SK-N-SH treated with all-trans-retinoic acid at 6 μM for 48 hours (cell line): Measurements from ENCODE around the gene RPS6KA1.

Experiments used
- CREB5 ChIP-seq: fragments of 250-450 bp; sonication (Bioruptor Pico); IDR thresholded peaks from 2 replicates; pipeline ENCODE4 v1.5.1; 2020; ENCODE audit warnings: low read depth, mild to moderate bottlenecking, moderate library complexity
- ESRRG ChIP-seq: fragments of 250-450 bp; sonication (Bioruptor Pico); IDR thresholded peaks from 2 replicates; pipeline ENCODE4 v1.6.1; 2021; ENCODE audit warnings: mild to moderate bottlenecking
- POU6F1 ChIP-seq: fragments of 250-450 bp; sonication (Bioruptor Pico); IDR thresholded peaks from 2 replicates; pipeline ENCODE4 v1.8.0; 2021; ENCODE audit warnings: low read depth, mild to moderate bottlenecking, moderate library complexity, borderline replicate concordance
- PPARA ChIP-seq: fragments of 250-450 bp; sonication (Bioruptor Pico); IDR thresholded peaks from 2 replicates; pipeline ENCODE4 v1.5.0; 2020; ENCODE audit warnings: mild to moderate bottlenecking, borderline replicate concordance
- SNAI2 ChIP-seq: fragments of 250-450 bp; sonication (Bioruptor Pico); IDR thresholded peaks from 2 replicates; pipeline ENCODE4 v1.5.0; 2020; ENCODE audit warnings: mild to moderate bottlenecking, moderate library complexity
- TOX ChIP-seq: fragments of 250-450 bp; sonication (Bioruptor Pico); IDR thresholded peaks from 2 replicates; pipeline ENCODE4 v1.8.0; 2021; ENCODE audit warnings: mild to moderate bottlenecking, moderate library complexity, borderline replicate concordance
- TSHZ2 ChIP-seq: fragments of 250-450 bp; sonication (Bioruptor Pico); IDR thresholded peaks from 2 replicates; pipeline ENCODE4 v1.5.0; 2020; ENCODE audit warnings: mild to moderate bottlenecking, moderate library complexity
- ZFP3 ChIP-seq: fragments of 250-450 bp; sonication (Bioruptor Pico); IDR thresholded peaks from 2 replicates; pipeline ENCODE4 v1.5.0; 2020; ENCODE audit warnings: mild to moderate bottlenecking, moderate library complexity
- ZFP30 ChIP-seq: fragments of 450-650 bp; formaldehyde crosslinking; IDR thresholded peaks from 2 replicates; pipeline ENCODE4 v1.5.0; 2022; ENCODE audit warnings: mild to moderate bottlenecking, moderate library complexity
- ZNF8 ChIP-seq: fragments of 450-650 bp; formaldehyde crosslinking; IDR thresholded peaks from 2 replicates; pipeline ENCODE4 v1.5.0; 2020; ENCODE audit warnings: mild to moderate bottlenecking, moderate library complexity
- TF ChIP-seq, protein P1 (sequence below): fragments of 250-450 bp; sonication (Bioruptor Pico); IDR thresholded peaks from 2 replicates; pipeline ENCODE4 v1.8.0; 2020; ENCODE audit warnings: mild to moderate bottlenecking, moderate library complexity, borderline replicate concordance
- TF ChIP-seq, protein P2 (sequence below): fragments of 250-450 bp; sonication (Bioruptor Pico); IDR thresholded peaks from 2 replicates; pipeline ENCODE4 v1.5.1; 2021; ENCODE audit warnings: mild to moderate bottlenecking, moderate library complexity

GRCh38 chr1:26522073-26522472 is 7.5 kb upstream of the RPS6KA1 start:
- TF ChIP-seq SNAI2 (CRISPR knock-in tag) (no peak), ZFP3 (CRISPR knock-in tag) (no peak), POU6F1 (CRISPR knock-in tag) (no peak), ZNF8 (CRISPR knock-in tag) (no peak), ZFP30 (CRISPR knock-in tag) (no peak), ESRRG (no peak), TOX (no peak), PPARA (CRISPR knock-in tag) (no peak), TSHZ2 (CRISPR knock-in tag) (no peak), CREB5 (no peak)
- TF ChIP-seq, protein P1, sequence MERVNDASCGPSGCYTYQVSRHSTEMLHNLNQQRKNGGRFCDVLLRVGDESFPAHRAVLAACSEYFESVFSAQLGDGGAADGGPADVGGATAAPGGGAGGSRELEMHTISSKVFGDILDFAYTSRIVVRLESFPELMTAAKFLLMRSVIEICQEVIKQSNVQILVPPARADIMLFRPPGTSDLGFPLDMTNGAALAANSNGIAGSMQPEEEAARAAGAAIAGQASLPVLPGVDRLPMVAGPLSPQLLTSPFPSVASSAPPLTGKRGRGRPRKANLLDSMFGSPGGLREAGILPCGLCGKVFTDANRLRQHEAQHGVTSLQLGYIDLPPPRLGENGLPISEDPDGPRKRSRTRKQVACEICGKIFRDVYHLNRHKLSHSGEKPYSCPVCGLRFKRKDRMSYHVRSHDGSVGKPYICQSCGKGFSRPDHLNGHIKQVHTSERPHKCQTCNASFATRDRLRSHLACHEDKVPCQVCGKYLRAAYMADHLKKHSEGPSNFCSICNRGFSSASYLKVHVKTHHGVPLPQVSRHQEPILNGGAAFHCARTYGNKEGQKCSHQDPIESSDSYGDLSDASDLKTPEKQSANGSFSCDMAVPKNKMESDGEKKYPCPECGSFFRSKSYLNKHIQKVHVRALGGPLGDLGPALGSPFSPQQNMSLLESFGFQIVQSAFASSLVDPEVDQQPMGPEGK (CRISPR knock-in tag) = no peak
- TF ChIP-seq, protein P2, sequence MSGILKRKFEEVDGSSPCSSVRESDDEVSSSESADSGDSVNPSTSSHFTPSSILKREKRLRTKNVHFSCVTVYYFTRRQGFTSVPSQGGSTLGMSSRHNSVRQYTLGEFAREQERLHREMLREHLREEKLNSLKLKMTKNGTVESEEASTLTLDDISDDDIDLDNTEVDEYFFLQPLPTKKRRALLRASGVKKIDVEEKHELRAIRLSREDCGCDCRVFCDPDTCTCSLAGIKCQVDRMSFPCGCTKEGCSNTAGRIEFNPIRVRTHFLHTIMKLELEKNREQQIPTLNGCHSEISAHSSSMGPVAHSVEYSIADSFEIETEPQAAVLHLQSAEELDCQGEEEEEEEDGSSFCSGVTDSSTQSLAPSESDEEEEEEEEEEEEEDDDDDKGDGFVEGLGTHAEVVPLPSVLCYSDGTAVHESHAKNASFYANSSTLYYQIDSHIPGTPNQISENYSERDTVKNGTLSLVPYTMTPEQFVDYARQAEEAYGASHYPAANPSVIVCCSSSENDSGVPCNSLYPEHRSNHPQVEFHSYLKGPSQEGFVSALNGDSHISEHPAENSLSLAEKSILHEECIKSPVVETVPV (CRISPR knock-in tag) = no peak
